ENCODE data around the gene MCRIP1. TPM values are rescaled to one million over a fixed set of nuclear protein-coding genes. Genes with fewer than 3 reads are reported as not detected.

MCRIP1 gene
- total RNA-seq, 1 experiment from 2014 or later: 115 TPM

DNA sequence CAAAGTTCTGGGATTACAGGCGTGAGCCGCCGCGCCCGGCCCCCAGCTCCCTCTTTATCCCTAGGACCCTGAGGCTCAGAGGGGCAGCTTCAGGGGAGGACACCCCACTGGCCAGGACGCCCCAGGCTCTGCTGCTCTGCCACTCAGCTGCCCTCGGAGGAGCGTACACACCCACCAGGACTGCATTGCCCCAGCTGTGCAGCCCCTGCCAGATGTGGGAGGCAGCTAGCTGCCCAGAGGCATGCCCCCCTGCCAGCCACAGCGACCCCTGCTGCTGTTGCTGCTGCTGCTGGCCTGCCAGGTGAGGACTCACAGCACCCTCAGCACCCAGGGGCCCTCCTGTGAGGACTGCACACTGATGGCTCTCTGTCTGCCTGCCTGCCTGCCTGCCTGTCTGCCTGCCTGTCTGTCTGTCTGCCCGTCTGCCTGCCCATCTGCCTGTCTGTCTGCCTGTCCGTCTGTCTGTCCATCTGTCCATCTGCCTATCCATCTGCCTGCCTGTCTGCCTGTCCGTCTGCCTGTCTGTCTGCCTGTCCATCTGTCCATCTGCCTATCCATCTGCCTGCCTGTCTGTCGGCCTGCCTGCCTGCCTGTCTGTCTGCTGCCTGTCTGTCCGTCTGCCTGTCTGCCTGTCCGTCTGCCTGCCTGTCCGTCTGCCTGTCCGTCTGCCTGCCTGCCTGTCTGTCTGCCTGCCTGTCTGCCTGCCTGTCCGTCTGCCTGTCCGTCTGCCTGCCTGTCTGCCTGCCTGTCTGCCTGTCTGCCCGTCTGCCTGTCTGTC lies 24.1 kb downstream of the MCRIP1 start:
- H3K4me1 ChIP-seq (ENCODE audit: control insufficient read depth, insufficient read depth, low read length): peaks cover 5% of the 10 kb centered on the region
- no peak for TF ChIP-seq TCF7L2 (IDR thresholded peaks at IDR 0.05; ENCODE audit: low read depth, low read length)
- TF ChIP-seq POLR2AphosphoS5 (IDR thresholded peaks at IDR 0.05; ENCODE audit: low read depth, low read length): no peak
- TF ChIP-seq SIN3A (IDR thresholded peaks at IDR 0.05; ENCODE audit: borderline replicate concordance, insufficient read depth, low read depth, low read length): no peak
- TF ChIP-seq, protein P1, sequence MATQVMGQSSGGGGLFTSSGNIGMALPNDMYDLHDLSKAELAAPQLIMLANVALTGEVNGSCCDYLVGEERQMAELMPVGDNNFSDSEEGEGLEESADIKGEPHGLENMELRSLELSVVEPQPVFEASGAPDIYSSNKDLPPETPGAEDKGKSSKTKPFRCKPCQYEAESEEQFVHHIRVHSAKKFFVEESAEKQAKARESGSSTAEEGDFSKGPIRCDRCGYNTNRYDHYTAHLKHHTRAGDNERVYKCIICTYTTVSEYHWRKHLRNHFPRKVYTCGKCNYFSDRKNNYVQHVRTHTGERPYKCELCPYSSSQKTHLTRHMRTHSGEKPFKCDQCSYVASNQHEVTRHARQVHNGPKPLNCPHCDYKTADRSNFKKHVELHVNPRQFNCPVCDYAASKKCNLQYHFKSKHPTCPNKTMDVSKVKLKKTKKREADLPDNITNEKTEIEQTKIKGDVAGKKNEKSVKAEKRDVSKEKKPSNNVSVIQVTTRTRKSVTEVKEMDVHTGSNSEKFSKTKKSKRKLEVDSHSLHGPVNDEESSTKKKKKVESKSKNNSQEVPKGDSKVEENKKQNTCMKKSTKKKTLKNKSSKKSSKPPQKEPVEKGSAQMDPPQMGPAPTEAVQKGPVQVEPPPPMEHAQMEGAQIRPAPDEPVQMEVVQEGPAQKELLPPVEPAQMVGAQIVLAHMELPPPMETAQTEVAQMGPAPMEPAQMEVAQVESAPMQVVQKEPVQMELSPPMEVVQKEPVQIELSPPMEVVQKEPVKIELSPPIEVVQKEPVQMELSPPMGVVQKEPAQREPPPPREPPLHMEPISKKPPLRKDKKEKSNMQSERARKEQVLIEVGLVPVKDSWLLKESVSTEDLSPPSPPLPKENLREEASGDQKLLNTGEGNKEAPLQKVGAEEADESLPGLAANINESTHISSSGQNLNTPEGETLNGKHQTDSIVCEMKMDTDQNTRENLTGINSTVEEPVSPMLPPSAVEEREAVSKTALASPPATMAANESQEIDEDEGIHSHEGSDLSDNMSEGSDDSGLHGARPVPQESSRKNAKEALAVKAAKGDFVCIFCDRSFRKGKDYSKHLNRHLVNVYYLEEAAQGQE (IDR thresholded peaks at IDR 0.05; ENCODE audit: insufficient read depth in 1 of 2, low read depth in 2 of 2, low read length in 1 of 2): no peak
- TF ChIP-seq, protein P2, sequence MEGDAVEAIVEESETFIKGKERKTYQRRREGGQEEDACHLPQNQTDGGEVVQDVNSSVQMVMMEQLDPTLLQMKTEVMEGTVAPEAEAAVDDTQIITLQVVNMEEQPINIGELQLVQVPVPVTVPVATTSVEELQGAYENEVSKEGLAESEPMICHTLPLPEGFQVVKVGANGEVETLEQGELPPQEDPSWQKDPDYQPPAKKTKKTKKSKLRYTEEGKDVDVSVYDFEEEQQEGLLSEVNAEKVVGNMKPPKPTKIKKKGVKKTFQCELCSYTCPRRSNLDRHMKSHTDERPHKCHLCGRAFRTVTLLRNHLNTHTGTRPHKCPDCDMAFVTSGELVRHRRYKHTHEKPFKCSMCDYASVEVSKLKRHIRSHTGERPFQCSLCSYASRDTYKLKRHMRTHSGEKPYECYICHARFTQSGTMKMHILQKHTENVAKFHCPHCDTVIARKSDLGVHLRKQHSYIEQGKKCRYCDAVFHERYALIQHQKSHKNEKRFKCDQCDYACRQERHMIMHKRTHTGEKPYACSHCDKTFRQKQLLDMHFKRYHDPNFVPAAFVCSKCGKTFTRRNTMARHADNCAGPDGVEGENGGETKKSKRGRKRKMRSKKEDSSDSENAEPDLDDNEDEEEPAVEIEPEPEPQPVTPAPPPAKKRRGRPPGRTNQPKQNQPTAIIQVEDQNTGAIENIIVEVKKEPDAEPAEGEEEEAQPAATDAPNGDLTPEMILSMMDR (IDR thresholded peaks at IDR 0.05): no peak
- ChIA-PET CTCF (no interaction called here), POLR2A (no interaction called here)
- H3K36me3 ChIP-seq (ENCODE audit: control insufficient read depth, insufficient read depth, low read length): no peaks in the 10 kb centered on the region
- DNase-seq (ENCODE audit: low read depth, low spot score): no peak
- no peaks in the 10 kb centered on the region for H3K9me3 ChIP-seq (ENCODE audit: control insufficient read depth, insufficient read depth, low read depth, low read length)
- no peaks in the 10 kb centered on the region; the same call in 1 of the 2 replicates for H3K27me3 ChIP-seq (ENCODE audit: control insufficient read depth, insufficient read depth, low read length)
- no TSS peak for BruUV-seq (replicated peaks)
- intact Hi-C loops (cut with micrococcal nuclease; ENCODE audit: unreplicated experiment) (no loop called here), in situ Hi-C loops (cut with HindIII; ENCODE audit: low pct_unique_long_range_greater_than_20kb, low sequenced_read_pairs) (no loop called here)
- no peak overlapping the region for H3K27ac ChIP-seq (ENCODE audit: low read length)
- no peak for ATAC-seq
- H3K4me3 ChIP-seq (ENCODE audit: low read depth in 2 of 2, low read length in 2 of 2): no peak overlapping the region

DNA sequence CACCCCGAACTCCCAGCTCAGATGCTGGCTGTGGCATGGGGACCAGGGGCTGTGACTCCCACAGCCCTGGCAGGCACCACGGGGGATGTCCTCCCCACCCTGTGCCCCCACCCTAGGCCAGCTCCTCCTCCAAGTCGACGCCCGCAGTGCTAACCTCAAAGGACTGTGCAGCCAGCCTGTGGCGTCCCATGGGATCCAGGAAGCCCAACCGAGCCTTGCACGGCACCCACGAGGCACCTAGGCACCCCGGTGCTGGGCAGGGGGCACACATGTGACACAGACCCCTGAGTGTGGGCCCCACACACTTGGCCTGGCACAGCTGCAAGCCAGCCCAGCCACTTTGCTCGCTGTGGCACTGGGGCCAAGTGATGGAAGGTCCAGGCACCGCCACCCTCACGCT lies 25.3 kb downstream of the MCRIP1 start:
- BruUV-seq (replicated peaks): no TSS peak
- Histone ChIP-seq H3K36me3 (ENCODE audit: control insufficient read depth, insufficient read depth, low read length) (no peaks in the 10 kb centered on the region), H3K9me3 (ENCODE audit: control insufficient read depth, insufficient read depth, low read depth, low read length) (no peaks in the 10 kb centered on the region), H3K4me1 (ENCODE audit: control insufficient read depth, insufficient read depth, low read length) (peaks cover 5% of the 10 kb centered on the region), H3K27me3 (ENCODE audit: control insufficient read depth, insufficient read depth, low read length) (no peaks in the 10 kb centered on the region; the same call in 1 of the 2 replicates), H3K27ac (ENCODE audit: low read length) (no peak overlapping the region), H3K4me3 (ENCODE audit: low read depth in 2 of 2, low read length in 2 of 2) (no peak overlapping the region)
- TF ChIP-seq POLR2AphosphoS5 (IDR thresholded peaks at IDR 0.05; ENCODE audit: low read depth, low read length) (no peak), TCF7L2 (IDR thresholded peaks at IDR 0.05; ENCODE audit: low read depth, low read length) (no peak), SIN3A (IDR thresholded peaks at IDR 0.05; ENCODE audit: borderline replicate concordance, insufficient read depth, low read depth, low read length) (no peak)
- TF ChIP-seq, protein P1 (IDR thresholded peaks at IDR 0.05; ENCODE audit: insufficient read depth in 1 of 2, low read depth in 2 of 2, low read length in 1 of 2): no peak
- TF ChIP-seq, protein P2 (IDR thresholded peaks at IDR 0.05): no peak
- ATAC-seq (no peak), DNase-seq (ENCODE audit: low read depth, low spot score) (no peak)
- in situ Hi-C loops (cut with HindIII; ENCODE audit: low pct_unique_long_range_greater_than_20kb, low sequenced_read_pairs): no loop called here
- ChIA-PET CTCF (interaction anchor here (0.6 to 0.7 kb wide), 2 partner anchors 59 to 86 kb away, joined by 3 read pairs; no protein-coding TSS in a partner anchor), POLR2A (interaction anchor here (0.6 kb wide), 1 partner anchor 21 kb away, joined by 3 read pairs; no protein-coding TSS in a partner anchor)
- intact Hi-C loops (cut with micrococcal nuclease; ENCODE audit: unreplicated experiment): no loop called here
